Measurements from ENCODE around the gene MRM1.

DNA sequence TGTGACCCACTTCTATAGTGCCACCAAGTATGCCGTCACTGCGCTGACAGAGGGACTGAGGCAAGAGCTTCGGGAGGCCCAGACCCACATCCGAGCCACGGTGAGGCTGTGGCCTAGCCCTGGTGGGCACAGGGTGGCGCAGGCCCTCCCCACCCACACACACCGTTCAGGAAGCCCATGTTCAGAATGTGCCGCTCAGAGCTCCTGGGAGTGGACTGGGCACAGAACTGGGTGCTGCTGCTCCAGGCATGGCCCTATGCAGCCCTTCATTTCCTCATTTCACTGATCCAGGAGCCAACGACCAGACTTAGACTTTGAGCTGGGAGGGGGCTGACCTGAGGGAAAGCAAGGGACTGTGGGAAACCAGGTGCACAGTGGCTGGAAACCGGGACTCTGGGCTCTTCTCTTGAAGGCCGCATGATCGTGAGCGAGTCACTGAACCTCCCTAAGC is 2.4 kb upstream of the MRM1 start:
- TF ChIP-seq ESRRA (CRISPR knock-in tag; IDR thresholded peaks at IDR 0.05; ENCODE audit: borderline replicate concordance) (no peak), CREM (CRISPR knock-in tag; IDR thresholded peaks at IDR 0.05) (no peak), NFYB (CRISPR knock-in tag; conservative IDR thresholded peaks at IDR 0.05; ENCODE audit: low read depth) (no peak), ZNF671 (CRISPR knock-in tag; IDR thresholded peaks at IDR 0.05) (no peak), SP1 (CRISPR knock-in tag; conservative IDR thresholded peaks at IDR 0.05) (no peak), RELA (CRISPR knock-in tag; IDR thresholded peaks at IDR 0.05; ENCODE audit: borderline replicate concordance) (no peak), CREB1 (CRISPR knock-in tag; IDR thresholded peaks at IDR 0.05) (no peak)
- TF ChIP-seq, protein P1, sequence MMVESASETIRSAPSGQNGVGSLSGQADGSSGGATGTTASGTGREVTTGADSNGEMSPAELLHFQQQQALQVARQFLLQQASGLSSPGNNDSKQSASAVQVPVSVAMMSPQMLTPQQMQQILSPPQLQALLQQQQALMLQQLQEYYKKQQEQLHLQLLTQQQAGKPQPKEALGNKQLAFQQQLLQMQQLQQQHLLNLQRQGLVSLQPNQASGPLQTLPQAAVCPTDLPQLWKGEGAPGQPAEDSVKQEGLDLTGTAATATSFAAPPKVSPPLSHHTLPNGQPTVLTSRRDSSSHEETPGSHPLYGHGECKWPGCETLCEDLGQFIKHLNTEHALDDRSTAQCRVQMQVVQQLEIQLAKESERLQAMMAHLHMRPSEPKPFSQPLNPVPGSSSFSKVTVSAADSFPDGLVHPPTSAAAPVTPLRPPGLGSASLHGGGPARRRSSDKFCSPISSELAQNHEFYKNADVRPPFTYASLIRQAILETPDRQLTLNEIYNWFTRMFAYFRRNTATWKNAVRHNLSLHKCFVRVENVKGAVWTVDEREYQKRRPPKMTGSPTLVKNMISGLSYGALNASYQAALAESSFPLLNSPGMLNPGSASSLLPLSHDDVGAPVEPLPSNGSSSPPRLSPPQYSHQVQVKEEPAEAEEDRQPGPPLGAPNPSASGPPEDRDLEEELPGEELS (CRISPR knock-in tag; IDR thresholded peaks at IDR 0.05) = no peak
- TF ChIP-seq, protein P2, sequence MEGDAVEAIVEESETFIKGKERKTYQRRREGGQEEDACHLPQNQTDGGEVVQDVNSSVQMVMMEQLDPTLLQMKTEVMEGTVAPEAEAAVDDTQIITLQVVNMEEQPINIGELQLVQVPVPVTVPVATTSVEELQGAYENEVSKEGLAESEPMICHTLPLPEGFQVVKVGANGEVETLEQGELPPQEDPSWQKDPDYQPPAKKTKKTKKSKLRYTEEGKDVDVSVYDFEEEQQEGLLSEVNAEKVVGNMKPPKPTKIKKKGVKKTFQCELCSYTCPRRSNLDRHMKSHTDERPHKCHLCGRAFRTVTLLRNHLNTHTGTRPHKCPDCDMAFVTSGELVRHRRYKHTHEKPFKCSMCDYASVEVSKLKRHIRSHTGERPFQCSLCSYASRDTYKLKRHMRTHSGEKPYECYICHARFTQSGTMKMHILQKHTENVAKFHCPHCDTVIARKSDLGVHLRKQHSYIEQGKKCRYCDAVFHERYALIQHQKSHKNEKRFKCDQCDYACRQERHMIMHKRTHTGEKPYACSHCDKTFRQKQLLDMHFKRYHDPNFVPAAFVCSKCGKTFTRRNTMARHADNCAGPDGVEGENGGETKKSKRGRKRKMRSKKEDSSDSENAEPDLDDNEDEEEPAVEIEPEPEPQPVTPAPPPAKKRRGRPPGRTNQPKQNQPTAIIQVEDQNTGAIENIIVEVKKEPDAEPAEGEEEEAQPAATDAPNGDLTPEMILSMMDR (IDR thresholded peaks at IDR 0.05) = no peak
- TF ChIP-seq, protein P3, sequence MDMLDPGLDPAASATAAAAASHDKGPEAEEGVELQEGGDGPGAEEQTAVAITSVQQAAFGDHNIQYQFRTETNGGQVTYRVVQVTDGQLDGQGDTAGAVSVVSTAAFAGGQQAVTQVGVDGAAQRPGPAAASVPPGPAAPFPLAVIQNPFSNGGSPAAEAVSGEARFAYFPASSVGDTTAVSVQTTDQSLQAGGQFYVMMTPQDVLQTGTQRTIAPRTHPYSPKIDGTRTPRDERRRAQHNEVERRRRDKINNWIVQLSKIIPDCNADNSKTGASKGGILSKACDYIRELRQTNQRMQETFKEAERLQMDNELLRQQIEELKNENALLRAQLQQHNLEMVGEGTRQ (CRISPR knock-in tag; IDR thresholded peaks at IDR 0.05) = no peak
- TF ChIP-seq, protein P4, sequence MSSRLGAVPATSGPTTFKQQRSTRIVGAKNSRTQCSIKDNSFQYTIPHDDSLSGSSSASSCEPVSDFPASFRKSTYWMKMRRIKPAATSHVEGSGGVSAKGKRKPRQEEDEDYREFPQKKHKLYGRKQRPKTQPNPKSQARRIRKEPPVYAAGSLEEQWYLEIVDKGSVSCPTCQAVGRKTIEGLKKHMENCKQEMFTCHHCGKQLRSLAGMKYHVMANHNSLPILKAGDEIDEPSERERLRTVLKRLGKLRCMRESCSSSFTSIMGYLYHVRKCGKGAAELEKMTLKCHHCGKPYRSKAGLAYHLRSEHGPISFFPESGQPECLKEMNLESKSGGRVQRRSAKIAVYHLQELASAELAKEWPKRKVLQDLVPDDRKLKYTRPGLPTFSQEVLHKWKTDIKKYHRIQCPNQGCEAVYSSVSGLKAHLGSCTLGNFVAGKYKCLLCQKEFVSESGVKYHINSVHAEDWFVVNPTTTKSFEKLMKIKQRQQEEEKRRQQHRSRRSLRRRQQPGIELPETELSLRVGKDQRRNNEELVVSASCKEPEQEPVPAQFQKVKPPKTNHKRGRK (CRISPR knock-in tag; IDR thresholded peaks at IDR 0.05; ENCODE audit: borderline replicate concordance) = no peak
- TF ChIP-seq, protein P5, sequence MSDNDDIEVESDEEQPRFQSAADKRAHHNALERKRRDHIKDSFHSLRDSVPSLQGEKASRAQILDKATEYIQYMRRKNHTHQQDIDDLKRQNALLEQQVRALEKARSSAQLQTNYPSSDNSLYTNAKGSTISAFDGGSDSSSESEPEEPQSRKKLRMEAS (CRISPR knock-in tag; IDR thresholded peaks at IDR 0.05) = no peak
- TF ChIP-seq, protein P6, sequence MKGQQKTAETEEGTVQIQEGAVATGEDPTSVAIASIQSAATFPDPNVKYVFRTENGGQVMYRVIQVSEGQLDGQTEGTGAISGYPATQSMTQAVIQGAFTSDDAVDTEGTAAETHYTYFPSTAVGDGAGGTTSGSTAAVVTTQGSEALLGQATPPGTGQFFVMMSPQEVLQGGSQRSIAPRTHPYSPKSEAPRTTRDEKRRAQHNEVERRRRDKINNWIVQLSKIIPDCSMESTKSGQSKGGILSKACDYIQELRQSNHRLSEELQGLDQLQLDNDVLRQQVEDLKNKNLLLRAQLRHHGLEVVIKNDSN (CRISPR knock-in tag; IDR thresholded peaks at IDR 0.05) = no peak

All from WTC11 (cell line).